22Rv1 (cell line): ENCODE measurements around the gene KBTBD12.

ENCODE experiments used
- H3K27ac ChIP-seq: fragments of 450-650 bp; 2 replicates; pipeline ENCODE4 v1.5.1; 2017
- ZFX ChIP-seq: fragments of 450-650 bp; IDR thresholded peaks from 2 replicates; pipeline ENCODE4 v1.6.1; 2017; ENCODE audit warnings: antibody characterized with exemption, borderline replicate concordance
- TF ChIP-seq, protein P1 (sequence below): fragments of 450-650 bp; IDR thresholded peaks from 2 replicates; pipeline ENCODE4 v1.5.1; 2017; ENCODE audit warnings: mild to moderate bottlenecking

The KBTBD12 gene

DNA sequence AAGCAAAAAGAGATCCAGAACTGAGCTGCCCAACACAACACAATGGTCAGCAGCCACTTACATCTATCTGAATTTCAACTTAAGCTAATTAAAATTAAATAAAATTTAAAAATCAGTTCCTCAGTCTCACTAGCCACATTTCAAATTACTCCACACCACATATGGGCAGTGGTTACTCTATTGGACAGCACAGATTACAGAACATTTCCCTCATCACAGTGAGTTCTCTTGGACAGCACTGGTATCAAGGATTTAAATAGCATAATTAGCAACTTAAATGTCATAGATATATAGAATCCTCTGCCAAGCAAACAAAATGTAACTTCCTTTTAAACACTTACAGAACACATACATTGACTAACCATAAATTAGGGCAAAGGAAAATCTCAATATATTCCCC, 64.4 kb downstream of the KBTBD12 start:
- TF ChIP-seq, protein P1, sequence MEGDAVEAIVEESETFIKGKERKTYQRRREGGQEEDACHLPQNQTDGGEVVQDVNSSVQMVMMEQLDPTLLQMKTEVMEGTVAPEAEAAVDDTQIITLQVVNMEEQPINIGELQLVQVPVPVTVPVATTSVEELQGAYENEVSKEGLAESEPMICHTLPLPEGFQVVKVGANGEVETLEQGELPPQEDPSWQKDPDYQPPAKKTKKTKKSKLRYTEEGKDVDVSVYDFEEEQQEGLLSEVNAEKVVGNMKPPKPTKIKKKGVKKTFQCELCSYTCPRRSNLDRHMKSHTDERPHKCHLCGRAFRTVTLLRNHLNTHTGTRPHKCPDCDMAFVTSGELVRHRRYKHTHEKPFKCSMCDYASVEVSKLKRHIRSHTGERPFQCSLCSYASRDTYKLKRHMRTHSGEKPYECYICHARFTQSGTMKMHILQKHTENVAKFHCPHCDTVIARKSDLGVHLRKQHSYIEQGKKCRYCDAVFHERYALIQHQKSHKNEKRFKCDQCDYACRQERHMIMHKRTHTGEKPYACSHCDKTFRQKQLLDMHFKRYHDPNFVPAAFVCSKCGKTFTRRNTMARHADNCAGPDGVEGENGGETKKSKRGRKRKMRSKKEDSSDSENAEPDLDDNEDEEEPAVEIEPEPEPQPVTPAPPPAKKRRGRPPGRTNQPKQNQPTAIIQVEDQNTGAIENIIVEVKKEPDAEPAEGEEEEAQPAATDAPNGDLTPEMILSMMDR = no peak
- no peak for TF ChIP-seq ZFX
- H3K27ac ChIP-seq = no peak overlapping the region

DNA sequence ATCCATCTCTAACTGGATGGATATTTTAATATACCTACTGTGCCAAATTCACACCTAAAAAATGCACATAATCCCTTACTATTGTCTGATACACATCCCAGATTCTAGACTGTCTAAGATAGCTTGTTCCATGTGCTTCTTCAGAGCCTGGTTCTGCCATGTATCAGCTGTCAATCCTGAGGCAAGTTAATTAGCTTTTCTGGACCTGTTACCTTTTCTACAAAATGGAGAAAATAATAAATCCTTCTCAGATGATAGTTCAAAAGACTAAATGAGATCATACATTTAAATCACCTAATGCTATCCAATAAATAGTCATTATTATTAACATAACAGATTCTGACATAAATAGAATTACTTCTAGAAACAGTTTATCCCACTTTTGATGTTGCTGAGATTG, 66.1 kb downstream of the KBTBD12 start:
- H3K27ac ChIP-seq = no peak overlapping the region
- TF ChIP-seq, protein P1 = no peak
- TF ChIP-seq ZFX = no peak

DNA sequence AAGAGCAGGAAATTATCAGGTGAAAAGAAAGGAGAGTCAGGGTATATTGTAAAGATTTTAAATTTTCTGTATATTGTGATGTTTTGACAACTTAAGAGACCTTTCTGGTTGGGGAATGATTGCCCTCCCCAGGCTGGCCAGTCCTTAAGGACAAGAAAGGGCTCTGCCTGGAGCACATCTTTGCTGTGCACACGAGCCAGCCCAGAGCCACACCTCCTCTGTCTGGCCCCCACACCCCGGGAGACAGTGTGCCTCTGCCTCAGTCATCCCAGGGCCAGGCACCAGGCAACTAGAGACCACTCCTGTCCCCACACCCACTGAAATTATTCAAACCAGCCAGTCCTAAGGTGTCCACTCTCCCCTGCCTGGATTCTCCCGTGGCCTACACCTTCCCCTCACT, 67.1 kb downstream of the KBTBD12 start:
- no peak overlapping the region for H3K27ac ChIP-seq
- TF ChIP-seq ZFX = no peak
- TF ChIP-seq, protein P1 = no peak

DNA sequence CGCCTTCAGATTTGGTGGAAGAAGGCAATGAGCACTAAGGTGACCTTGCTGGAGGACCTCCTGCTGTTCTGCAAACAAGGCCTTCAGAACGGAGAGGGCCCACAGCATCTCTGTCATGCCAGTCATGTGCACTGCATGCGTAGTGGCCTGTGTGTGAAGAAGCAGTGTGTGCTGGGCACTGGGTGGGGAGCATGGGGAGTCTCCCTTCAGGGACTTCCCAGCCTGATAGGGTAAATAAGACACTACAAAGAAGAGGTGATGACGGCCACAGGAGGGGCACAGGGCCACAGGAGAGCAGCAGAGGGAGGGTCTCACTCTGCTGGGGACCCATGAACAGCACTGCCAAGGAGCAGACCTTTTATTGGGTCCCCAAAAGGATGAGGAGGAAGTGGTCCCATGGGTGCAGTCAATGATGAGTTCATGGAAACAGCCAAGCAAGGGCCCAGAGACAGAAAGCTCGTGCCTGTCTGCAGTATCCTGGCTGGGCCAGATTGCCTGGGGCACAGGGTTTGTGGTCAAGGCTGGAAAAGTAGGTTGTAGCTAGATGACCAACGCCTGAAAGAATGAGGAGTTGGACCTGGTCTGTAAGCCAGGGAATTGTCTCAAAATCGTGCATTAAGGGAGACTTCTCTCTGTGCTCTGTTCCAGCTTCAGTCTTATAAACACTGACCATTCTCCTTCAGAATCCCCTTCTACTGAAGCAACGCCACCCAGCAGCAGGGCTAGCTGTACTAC, 69.4 kb downstream of the KBTBD12 start:
- no peak for TF ChIP-seq ZFX
- TF ChIP-seq, protein P1 = no peak
- H3K27ac ChIP-seq = no peak overlapping the region

DNA sequence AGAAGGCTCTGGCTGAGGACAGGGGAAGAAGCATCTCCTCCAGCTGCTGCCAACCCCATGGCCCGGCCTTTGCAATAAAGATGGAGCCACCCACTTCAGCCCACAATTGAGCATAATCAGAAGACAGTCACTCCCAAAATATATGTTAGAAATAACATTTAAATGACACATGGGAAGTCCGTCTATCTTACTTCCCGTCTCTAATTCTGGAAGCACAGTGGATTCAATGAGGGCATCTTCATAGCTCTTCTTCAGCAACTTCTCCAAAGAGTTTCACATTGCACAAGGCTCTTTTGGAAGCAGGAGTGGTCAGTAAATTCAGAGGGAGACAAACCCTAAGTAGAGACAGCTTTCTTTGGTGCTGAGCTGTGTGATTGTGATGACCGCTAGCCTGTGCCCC, 70.2 kb downstream of the KBTBD12 start:
- no peak for TF ChIP-seq ZFX
- TF ChIP-seq, protein P1 = no peak
- H3K27ac ChIP-seq = no peak overlapping the region

DNA sequence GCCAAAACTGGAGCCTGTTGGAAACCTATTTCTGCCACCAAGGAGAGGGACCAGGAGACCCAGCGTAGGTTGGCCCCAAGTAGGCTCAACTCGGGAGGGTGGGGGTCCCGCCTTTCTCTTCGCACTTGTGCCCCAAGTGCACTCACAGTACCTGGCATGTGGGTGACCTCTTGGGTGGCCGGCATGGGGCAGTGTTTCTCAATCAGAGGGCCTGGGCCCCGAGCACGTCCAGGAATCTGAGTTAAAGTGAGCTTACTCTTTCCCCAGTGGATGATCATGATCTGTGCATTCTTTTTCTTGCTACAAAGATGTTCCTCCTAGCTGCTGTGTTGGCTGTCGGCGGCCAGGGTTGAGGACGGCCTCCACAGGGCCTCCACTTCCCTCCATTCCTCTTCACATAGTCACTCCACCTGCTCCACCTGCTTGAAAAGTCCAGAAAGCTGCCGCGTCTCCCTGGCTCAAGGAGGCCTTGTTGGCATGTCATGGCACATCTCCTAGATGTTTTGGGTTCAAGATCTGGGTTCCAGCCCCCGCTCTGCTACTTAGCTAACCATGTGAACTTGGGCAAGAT, 70.7 kb downstream of the KBTBD12 start:
- TF ChIP-seq, protein P1 = no peak
- TF ChIP-seq ZFX = no peak

DNA sequence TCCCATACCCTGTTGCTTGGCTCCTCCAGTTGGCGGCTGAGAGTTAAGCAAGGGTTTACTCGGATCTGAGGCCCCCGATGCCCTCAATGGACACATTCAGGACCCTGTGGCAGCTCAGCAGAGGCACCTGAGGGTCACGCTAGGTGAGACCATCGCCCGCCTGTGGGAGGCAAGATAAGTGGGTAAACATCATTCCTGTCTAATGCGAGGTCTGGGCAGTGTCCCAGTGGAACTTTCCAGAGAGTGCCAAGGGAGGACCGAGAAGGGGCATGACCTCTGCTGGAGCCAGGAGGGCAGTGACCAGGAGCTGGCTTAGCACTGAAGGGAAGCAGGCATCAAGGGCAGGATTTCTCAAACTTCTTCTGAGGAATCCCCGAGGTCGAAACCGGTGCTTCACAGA, 71.8 kb downstream of the KBTBD12 start:
- no peak for TF ChIP-seq ZFX
- TF ChIP-seq, protein P1 = no peak

More for the DNA sequence above, 70.7 kb downstream of the KBTBD12 start:
- H3K27ac ChIP-seq = no peak overlapping the region

More for the DNA sequence above, 71.8 kb downstream of the KBTBD12 start:
- H3K27ac ChIP-seq = no peak overlapping the region
